Neutrophil (primary cell): Measurements from ENCODE around the gene MYBBP1A.

Source experiments
- H3K27ac ChIP-seq: fragments of 200-600 bp; sonication (generic); 2 replicates; pipeline ENCODE4 v1.5.1; 2016; ENCODE audit warnings: mild to moderate bottlenecking, moderate library complexity
- H3K27me3 ChIP-seq: fragments of 200-600 bp; sonication (generic); 2 replicates; pipeline ENCODE4 v1.6.0; 2016; ENCODE audit warnings: mild to moderate bottlenecking
- H3K36me3 ChIP-seq: fragments of 200-600 bp; sonication (generic); 2 replicates; pipeline ENCODE4 v1.5.1; 2017
- H3K4me1 ChIP-seq, 2 experiments: fragments of 200-600 bp in 1 of 2; sonication (generic) in 1 of 2; 1 replicate in 1 of 2; 2 replicates in 1 of 2; pipeline versions ENCODE4 v1.5.1 to v1.6.1; 2013 to 2016; ENCODE audit warnings: low read depth in 1 of 2, low read length in 1 of 2, mild to moderate bottlenecking in 1 of 2, moderate library complexity in 1 of 2; ENCODE audit not compliant: control insufficient read depth in 1 of 2, insufficient read depth in 1 of 2
- H3K4me3 ChIP-seq, 2 experiments: fragments of 200-600 bp in 1 of 2; sonication (generic) in 1 of 2; 1 replicate in 1 of 2; 2 replicates in 1 of 2; pipeline ENCODE4 v1.5.1; 2013 to 2016; ENCODE audit warnings: low read depth in 1 of 2, low read length in 1 of 2, mild to moderate bottlenecking in 1 of 2, moderate library complexity in 1 of 2
- H3K9me3 ChIP-seq: fragments of 200-600 bp; sonication (generic); 2 replicates; pipeline ENCODE4 v1.5.1; 2016
- TF ChIP-seq, protein P1 (sequence below): fragments of 200-600 bp; sonication (generic); IDR thresholded peaks from 2 replicates; pipeline ENCODE4 v1.5.1; 2016; ENCODE audit warnings: antibody characterized with exemption

MYBBP1A gene

DNA sequence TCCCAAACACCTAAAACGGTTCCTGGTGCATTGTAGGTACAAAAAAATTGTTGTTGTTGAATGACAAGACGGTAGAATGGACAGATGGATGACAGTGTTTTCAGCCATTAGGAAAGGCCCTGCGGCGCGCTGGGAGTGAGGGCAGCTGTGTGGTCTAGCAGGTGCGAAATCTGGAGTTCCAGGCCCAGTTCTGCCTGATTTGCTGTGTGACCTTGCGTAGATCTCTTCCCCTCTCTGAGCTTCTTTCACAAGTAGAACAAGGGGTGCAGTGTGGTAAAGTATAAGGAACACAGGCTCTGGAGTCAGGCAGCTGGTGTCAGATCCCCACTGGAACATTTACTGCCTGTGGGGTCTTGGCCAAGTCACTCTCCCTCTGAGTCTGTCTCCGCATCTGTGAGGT, 31.2 kb downstream of the MYBBP1A start:
- no peak overlapping the region for H3K4me3 ChIP-seq
- no peaks in the 10 kb centered on the region for H3K4me1 ChIP-seq
- no peaks in the 10 kb centered on the region for H3K27me3 ChIP-seq
- H3K27ac ChIP-seq: no peak overlapping the region
- H3K9me3 ChIP-seq: no peaks in the 10 kb centered on the region
- TF ChIP-seq, protein P1, sequence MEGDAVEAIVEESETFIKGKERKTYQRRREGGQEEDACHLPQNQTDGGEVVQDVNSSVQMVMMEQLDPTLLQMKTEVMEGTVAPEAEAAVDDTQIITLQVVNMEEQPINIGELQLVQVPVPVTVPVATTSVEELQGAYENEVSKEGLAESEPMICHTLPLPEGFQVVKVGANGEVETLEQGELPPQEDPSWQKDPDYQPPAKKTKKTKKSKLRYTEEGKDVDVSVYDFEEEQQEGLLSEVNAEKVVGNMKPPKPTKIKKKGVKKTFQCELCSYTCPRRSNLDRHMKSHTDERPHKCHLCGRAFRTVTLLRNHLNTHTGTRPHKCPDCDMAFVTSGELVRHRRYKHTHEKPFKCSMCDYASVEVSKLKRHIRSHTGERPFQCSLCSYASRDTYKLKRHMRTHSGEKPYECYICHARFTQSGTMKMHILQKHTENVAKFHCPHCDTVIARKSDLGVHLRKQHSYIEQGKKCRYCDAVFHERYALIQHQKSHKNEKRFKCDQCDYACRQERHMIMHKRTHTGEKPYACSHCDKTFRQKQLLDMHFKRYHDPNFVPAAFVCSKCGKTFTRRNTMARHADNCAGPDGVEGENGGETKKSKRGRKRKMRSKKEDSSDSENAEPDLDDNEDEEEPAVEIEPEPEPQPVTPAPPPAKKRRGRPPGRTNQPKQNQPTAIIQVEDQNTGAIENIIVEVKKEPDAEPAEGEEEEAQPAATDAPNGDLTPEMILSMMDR: no peak
- H3K36me3 ChIP-seq: peaks cover 15% of the 10 kb centered on the region

DNA sequence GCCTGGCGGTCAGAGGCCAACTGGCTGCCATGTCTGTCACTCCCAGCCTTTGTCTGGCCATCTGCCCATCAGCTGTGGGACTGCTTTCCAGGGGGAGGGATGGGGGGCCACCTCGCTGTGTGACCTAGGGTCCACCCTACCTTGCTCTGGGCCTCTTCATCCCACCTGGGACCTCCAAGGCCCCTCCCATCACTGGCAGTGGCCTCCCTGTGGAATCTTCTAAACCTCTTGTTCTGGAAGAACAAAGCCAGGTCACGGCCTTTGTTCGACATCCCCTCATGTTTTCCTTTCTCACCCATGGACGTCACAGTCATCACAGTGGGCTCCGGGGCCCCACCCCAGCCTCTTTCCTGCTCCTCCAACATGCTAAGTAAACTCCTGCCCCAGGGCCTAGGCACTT, 32.5 kb downstream of the MYBBP1A start:
- TF ChIP-seq, protein P1: no peak
- Histone ChIP-seq H3K9me3 (no peaks in the 10 kb centered on the region), H3K27me3 (no peaks in the 10 kb centered on the region), H3K4me1 (no peaks in the 10 kb centered on the region), H3K4me3 (no peak overlapping the region), H3K36me3 (peaks cover 15% of the 10 kb centered on the region), H3K27ac (no peak overlapping the region)

DNA sequence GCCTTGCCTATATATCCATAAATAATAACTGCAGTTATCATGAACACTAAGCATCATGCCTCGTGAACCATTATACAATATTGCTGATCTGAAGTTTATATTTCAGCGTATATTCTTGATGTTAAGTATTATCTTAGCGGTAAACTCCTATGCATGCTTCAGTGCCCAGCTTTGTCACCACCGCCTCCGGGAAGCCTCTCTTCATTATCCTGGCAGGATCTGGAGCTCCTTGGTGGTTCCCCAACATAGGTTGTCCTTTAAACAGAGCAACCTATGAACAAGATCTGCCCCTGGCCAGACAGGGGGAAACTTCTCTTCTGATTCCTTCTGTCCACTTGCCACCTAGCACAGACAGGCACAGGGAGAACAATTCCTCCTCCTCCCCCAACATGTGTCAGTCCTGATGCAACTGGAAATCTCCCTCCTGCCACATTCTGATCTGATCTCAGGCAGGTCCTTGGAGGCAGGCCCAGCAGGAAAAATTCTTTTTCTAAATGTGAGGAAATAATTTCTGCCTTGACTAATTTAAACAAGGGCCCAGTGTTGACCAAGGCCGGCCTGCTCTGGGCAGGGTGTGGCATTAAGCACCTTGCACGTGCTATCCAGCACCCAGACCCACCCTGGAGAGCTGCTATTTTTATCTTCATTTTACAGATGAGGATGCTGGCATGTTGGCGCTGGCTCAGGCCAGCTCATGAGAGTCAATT, 34.1 kb downstream of the MYBBP1A start:
- no peaks in the 10 kb centered on the region for H3K9me3 ChIP-seq
- H3K36me3 ChIP-seq: peaks cover 15% of the 10 kb centered on the region
- H3K27me3 ChIP-seq: no peaks in the 10 kb centered on the region
- TF ChIP-seq, protein P1: no peak
- H3K27ac ChIP-seq: no peak overlapping the region
- H3K4me1 ChIP-seq: no peaks in the 10 kb centered on the region
- H3K4me3 ChIP-seq: no peak overlapping the region

DNA sequence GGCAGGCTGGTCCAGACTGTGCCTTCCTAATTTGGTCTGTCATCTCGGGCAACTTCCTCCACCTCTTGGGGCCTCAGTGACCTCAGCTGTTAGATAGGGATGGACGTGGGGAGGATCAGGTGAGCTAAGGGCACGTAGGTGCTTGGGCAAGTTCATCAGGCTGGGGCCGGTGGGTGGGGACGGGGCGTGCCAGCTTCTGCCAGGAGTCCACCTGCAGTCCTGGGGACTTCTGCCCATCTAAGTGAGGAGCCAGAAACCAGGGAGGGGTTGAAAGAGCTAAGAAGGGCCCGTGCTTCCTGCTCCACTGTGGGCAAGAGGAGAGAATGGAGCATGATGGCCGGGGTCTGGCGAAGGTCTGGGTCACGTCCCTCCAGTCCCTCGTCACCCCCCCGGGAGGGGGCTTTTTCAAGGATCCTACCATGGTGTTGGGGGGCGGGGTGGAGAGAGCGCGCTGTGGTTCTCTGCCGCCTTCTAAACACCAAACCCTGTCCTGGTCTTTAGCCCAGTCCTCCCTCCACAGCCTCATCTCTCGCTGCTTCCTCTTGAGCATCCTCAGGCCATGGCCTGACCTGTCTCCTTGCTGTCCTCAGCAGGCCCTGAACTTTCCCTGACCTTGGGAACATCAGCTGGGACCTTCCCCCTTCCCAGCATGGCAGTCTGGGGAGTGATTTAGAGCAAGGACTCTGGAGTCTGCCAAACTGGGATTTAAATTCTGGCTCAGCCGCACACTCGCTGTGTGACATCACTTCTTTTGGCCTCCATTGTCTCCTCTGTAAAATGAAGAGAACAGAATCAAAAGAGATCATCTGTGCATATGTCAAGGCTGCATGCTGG, 34.9 kb downstream of the MYBBP1A start:
- Histone ChIP-seq H3K4me1 (no peaks in the 10 kb centered on the region), H3K9me3 (no peaks in the 10 kb centered on the region), H3K27me3 (no peaks in the 10 kb centered on the region), H3K36me3 (peaks cover 14% of the 10 kb centered on the region), H3K27ac (no peak overlapping the region), H3K4me3 (no peak overlapping the region)
- TF ChIP-seq, protein P1: no peak

DNA sequence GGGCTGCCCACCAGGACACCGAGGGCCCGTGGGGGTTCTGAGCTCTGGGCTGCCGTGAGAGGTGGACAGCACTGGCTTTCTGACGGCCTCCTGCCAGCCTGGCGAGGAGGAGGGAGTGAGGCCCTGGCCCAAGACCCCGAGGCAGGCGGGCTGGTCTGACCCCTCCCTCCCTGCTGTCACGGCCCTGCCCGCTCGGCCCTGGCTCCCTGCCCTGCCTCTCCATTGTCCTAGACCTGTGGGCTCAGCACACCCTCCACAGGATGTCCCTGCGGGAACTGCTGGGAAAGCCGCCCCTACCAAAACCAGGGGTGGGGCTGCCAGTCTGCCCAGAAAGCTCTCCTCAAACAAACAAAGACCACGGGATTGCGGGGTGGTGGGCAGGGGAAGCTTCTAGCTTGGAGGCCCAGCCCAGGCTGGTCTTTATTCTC, 35.8 kb downstream of the MYBBP1A start:
- Histone ChIP-seq H3K27me3 (no peaks in the 10 kb centered on the region), H3K27ac (no peak overlapping the region), H3K4me1 (no peaks in the 10 kb centered on the region), H3K4me3 (no peak overlapping the region), H3K36me3 (peaks cover 8% of the 10 kb centered on the region), H3K9me3 (no peaks in the 10 kb centered on the region)
- TF ChIP-seq, protein P1: no peak
